GM19455 (cell line): ENCODE data around the gene KIFC1.

Source experiments
- ATAC-seq: cut with Tn5 transposase; IDR thresholded peaks from one replicate; pipeline ENCODE4 v1.9.1; 2021; ENCODE audit not compliant: unreplicated experiment

The KIFC1 gene

DNA sequence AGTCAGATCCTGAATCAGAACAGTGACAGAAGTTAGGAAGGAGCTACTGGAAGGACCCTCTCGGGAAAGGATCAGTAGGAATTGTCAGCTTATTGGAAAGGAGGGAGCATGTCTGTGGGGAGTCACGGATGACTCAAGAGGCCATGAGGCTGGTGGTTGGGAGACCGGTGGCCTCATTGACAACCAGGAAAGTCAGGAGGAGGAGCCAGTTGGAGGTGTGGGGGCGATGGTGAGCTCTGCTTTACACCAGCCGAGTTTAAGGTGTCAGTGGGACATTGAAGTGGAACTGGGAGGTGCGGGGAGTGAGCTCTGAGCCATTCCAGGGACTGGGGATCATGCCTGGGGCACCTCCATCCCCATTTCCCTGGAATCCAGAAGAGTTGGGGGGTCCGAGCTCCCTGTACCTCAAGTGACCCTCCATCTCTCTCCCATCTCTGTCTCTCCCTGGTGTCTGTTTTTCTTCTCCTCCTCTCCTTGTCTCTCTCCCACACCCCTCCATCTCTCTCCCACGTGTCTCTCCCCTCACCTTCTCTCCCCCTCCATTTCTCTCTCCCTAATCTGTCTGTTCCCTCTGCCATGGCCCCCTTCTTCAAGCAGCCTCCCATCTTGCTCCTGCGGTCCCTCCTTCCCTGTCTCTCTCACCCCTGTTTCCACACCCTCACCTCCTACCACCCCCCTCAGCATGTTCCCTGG lies 48.5 kb downstream of the KIFC1 start:
- no peak for ATAC-seq

DNA sequence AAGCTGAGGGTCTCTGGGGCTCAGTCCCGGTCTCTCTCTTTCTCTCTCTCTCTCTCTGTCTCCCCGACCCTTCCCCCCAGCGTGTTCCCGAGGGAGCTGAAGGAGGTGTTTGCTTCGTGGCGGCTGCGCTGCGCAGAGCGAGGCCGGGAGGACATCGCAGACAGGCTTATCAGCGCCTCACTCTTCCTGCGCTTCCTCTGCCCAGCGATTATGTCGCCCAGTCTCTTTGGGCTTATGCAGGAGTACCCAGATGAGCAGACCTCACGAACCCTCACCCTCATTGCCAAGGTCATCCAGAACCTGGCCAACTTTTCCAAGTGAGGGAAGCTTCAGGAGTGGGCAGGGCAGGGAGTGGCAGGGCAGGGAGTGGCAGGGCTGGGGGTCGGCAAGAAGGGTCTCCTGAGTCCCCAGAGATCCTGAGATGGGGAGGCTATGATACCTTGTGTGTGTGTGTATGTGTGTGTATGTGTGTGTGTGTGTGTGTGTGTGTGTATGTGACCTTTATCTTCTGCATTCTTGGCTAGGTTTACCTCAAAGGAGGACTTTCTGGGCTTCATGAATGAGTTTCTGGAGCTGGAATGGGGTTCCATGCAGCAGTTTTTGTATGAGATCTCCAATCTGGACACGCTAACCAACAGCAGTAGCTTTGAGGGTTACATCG lies 49.2 kb downstream of the KIFC1 start:
- ATAC-seq: no peak

GRCh38 chr6:33441457-33441856 lies 49.8 kb downstream of the KIFC1 start:
- ATAC-seq: no peak

DNA sequence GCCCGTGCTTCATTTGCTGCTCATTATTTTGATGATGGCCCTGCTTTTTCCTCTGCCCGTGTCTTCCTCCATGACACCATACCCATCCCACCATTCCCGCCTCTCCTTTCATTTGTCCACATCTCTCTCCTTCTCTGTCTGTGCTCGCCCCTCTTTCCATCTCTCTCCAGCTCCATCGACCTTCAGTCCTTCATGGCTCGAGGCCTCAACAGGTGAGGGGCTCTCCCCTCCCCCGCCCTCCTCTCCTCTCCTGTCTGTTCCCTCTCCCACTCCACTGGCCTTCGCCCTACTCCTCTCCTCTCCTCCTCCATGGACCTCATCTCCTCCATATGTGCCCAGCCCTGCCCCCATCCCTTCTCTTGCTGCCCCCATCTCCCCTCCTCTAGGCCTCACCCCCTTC lies 50.7 kb downstream of the KIFC1 start:
- no peak for ATAC-seq

DNA sequence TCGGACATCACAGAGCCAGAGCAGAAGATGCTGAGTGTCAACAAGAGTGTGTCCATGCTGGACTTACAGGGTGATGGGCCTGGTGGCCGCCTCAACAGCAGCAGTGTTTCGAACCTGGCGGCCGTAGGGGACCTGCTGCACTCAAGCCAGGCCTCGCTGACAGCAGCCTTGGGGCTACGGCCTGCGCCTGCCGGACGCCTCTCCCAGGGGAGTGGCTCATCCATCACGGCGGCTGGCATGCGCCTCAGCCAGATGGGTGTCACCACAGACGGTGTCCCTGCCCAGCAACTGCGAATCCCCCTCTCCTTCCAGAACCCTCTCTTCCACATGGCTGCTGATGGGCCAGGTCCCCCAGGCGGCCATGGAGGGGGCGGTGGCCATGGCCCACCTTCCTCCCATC lies 51.4 kb downstream of the KIFC1 start:
- ATAC-seq: no peak

- no peak for ATAC-seq
Observed at GRCh38 chr6:33443619-33444504, 52.2 kb downstream of the KIFC1 start.

GRCh38 chr6:33445119-33445603 lies 53.5 kb downstream of the KIFC1 start:
- no peak for ATAC-seq

- ATAC-seq: no peak
Observed at GRCh38 chr6:33446356-33446755, 54.7 kb downstream of the KIFC1 start.

GRCh38 chr6:33450434-33450833 lies 58.8 kb downstream of the KIFC1 start:
- ATAC-seq: no peak

DNA sequence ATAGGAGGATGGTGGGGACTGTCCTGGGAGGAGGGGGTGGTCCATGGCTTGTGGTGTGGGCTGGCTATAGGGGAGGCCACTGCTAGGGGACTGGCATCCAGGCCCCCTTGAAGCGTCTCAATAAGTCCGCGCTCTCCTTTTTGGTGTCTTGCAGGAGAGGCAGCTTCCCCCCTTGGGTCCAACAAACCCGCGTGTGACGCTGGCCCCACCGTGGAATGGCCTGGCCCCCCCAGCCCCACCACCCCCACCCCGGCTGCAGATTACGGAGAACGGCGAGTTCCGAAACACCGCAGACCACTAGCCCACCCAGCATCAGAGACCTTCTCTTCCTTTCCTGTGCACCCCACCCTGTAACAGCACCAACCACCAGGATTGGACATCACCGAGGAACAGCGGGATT lies 60.0 kb downstream of the KIFC1 start:
- no peak for ATAC-seq

GRCh38 chr6:33452496-33452895 lies 60.9 kb downstream of the KIFC1 start:
- no peak for ATAC-seq

GRCh38 chr6:33453393-33454008 lies 61.9 kb downstream of the KIFC1 start:
- ATAC-seq: no peak

DNA sequence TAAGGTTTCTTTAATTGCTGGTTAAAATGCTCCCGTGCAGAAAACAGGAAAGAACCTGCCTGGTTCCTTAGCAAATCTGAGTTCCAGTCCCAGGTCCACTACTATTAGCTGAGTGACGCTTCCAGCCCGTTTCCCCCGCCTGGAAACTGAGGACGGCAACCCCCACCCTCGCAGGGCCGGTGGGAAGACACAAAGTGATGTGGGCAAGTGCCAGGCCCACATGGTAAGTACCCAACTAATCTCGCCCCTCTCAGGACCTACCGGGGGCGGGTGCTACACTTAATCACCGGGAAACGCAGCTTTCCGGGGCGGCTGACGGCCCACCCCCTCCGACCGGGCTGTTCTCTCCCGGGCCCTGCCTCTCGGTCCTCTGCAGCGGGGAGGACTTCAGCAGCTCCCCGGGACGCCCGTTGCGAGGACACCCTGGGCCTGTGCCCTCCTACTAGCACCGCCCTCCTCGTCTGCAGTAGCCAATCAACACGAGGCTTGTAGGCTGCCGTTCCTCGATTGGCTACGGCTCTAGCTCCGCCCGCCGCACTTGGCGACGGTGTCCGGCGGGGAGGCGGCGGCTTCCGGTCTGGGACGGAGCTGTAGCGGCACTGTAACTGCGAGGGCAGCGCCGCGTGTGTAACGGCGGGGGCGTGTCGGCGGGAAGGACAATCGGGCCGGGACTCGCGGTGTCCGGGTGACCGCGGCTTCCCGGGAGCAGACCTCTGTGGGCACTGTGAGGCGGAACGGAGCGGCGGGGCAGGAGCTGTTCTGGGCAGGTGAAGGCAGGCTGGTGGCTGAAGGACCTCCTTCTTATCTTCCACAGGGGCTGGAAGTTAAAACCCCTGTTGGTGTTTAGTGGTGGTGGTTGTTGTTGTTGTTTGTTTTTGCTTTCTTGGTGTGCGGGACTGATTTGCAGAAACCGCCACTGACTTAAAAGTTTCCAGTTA lies 62.7 kb downstream of the KIFC1 start, which contains the start of gene ZBTB9:
Gene ZBTB9 (plus strand): TSS at position 568 of the 938 bp plus-strand sequence. CDS start 525 bp downstream, outside the sequence.
- ATAC-seq: peak; percentile 98

- no peak for ATAC-seq
Observed at GRCh38 chr6:33455051-33455450, 63.4 kb downstream of the KIFC1 start.

GRCh38 chr6:33456156-33456555 lies 64.5 kb downstream of the KIFC1 start:
- no peak for ATAC-seq

GRCh38 chr6:33458676-33459075 lies 67.1 kb downstream of the KIFC1 start:
- ATAC-seq: no peak

DNA sequence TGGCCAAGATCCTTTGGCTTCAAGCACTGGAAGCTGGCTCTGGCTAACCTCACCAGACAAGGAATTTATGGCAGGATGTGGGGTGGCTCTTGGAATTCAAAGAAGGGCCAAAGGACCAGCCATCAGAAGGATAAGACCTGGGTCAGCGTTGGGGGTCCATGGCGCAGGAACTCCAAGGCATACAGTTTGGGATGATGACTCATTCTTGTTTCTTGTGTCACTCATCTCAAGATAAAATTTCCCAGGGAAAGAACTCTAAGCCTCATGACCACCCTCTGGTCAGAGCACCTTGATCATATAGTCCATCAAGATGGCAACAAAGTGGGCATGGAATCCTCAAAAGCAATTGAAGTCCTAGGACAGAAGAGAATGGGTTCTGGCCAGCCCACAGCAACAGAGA lies 67.6 kb downstream of the KIFC1 start:
- ATAC-seq: no peak
